Measurements from ENCODE around the gene AP2B1.

GRCh38 chr17:35694906-35695305 is 107.8 kb downstream of the AP2B1 start:
- TF ChIP-seq CTCF (IDR thresholded peaks at IDR 0.05) (no peak), POLR2A (IDR thresholded peaks at IDR 0.05) (no peak)

Measured in lower leg skin (tissue), 3 donors.